Umbilical cord (tissue), 2 donors: Measurements from ENCODE around the gene EIF2AK3. TPM values are rescaled to one million over a fixed set of nuclear protein-coding genes. Genes with fewer than 3 reads are reported as not detected.
"Not testable (repeated sequence)": the region's sequence is repeated elsewhere in the genome, so short reads cannot be mapped to it uniquely, and the experiment has no call there.

Experiments used
- DNase-seq: peaks from one replicate; pipeline ENCODE4 v3.0.0-alpha.2; 2015; ENCODE audit warnings: low spot score
- total RNA-seq: library from RNA; depleted of rRNA; stranded (reverse); fragments of >200 nt; gene quantifications from one replicate; pipeline ENCODE4 v1.2.3, GENCODE V29; 2014; ENCODE audit warnings: low replicate concordance; ENCODE audit not compliant: insufficient read depth

Gene EIF2AK3
- total RNA-seq, 1 donor from 2014 or later = 20.2 TPM

DNA sequence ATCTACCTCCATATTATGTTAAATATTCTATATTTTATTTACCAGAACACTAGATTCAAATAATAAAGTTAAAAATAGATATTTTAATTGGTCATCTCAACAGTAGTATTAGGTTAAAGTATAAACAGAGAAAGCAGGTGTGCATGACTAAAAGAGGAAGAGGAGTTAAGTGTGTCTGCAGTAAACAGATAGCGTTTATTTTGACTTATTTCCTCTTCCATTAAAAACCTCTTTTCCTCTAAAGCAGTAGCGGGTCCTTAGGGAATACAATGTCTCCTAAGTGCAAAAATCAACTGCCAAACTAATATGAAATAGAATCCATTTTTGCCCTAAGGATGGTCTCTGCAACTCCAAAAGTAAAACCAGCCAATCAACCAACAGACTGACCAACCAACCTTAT lies 27.7 kb downstream of the EIF2AK3 start:
- DNase-seq = no peak

GRCh38 chr2:88597168-88597567 lies 30.1 kb downstream of the EIF2AK3 start:
- DNase-seq = no peak

- DNase-seq = no peak
Observed at GRCh38 chr2:88596141-88596830, 31.0 kb downstream of the EIF2AK3 start.

GRCh38 chr2:88591698-88592097 lies 35.6 kb downstream of the EIF2AK3 start:
- DNase-seq = peak; percentile 57

DNA sequence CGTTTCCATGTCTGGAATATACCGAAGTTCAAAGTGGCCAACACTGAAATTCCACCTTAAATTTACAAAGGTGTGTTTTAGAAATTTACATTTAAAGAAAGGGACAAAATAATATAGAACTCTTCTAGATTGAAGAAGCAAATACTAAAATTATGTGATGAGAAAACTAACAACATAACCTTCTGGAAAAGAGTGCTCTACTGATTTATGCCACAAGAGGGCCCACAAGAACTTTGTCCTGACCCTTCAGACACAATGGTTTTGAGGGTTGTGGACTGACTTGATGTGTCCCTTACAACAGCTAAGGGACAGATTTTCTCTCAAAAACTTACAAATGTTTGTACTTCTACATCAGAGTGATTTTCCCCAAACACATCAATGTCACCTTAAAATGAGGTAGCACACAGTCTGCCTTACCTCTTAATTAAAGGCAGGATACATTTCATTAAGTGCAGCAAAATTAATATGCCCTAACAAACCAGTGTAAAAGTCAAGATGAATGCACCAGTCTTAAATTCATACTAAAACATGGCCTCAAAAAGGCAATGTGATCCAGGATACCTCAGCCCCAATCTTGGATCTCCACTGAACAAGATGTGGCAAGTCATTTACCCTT lies 36.2 kb downstream of the EIF2AK3 start:
- peak; percentile 75 for DNase-seq

DNA sequence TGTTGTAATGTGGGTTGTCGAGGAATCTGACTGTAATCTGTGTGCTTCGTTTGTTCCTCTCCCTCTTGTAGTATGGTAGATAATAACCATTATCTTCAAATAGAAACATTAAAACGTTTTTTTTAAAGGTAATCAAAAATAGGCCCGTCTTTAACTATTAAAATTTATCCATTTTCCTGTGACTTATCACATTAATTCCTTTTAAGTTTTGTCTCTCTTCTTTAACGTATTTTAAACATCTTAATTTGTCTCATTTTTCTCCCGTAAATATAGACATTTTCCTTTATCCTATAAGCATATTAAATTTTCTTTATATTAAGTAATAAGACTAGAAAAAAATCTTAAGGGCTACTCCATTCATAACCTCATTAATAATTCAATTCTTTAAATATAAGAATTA lies 41.3 kb downstream of the EIF2AK3 start:
- no peak for DNase-seq

DNA sequence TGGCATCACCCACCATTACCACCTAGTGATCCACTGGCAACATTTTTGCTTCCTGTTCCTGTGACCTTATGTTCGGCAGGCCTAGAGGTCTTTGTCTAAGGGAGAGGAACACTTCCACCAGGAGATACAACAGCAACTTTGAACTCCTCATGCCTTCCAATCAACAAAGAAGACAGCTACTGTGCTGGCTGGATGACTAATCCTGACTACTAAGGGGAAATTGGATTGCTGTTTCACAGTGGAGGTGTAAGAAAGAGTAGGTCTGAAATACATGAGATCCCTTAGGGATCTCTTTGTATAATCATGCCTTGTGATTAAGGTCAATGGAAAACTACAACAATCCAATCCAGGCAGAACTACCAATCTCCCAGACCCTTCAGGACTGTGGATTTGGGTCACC lies 45.2 kb downstream of the EIF2AK3 start:
- no peak for DNase-seq

DNA sequence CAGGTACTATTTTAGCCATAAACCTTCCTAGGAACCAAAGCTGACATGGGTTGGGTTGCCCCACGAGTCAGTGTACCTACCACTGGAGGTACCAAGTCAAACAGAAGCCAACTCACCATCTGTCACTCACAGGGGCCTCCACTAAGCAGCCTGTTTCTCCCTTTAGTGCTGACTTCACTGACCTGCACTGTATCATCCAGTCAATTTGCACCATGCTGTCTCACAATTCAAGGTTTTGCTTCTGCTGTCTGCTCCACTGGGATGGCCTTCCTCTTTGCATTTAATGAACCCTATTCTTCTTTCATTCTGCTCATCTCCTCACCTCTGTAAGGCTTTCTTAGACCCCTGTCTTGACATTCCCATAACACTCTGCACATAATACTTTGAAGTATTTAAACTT lies 47.2 kb downstream of the EIF2AK3 start:
- no peak for DNase-seq

- DNase-seq = no peak
Observed at GRCh38 chr2:88575630-88576029, 51.6 kb downstream of the EIF2AK3 start.

DNA sequence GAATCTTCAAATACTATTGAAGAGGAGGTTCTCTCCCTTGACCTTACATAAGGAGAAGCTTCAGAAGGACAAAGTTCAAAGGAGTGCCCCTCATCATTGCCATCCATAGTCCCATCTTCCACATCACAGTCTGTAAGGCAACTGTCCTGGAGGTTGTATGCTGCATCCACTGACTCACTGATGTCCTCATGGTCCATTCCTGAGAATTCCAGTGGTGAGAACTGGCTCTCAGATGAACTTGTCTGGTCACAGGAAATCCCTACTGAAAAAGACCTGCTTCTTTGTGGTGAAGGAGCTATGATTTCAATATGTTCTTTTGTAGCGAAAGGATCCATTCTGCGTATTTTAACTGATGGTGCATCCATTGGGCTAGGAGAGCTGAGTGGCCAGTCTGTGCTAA lies 52.2 kb downstream of the EIF2AK3 start:
- DNase-seq = no peak

- DNase-seq = no peak
Observed at GRCh38 chr2:88574445-88574844, 52.8 kb downstream of the EIF2AK3 start.

- no peak for DNase-seq
Observed at GRCh38 chr2:88568179-88568578, 59.1 kb downstream of the EIF2AK3 start.

GRCh38 chr2:88564402-88564801 lies 62.9 kb downstream of the EIF2AK3 start:
- no peak for DNase-seq

DNA sequence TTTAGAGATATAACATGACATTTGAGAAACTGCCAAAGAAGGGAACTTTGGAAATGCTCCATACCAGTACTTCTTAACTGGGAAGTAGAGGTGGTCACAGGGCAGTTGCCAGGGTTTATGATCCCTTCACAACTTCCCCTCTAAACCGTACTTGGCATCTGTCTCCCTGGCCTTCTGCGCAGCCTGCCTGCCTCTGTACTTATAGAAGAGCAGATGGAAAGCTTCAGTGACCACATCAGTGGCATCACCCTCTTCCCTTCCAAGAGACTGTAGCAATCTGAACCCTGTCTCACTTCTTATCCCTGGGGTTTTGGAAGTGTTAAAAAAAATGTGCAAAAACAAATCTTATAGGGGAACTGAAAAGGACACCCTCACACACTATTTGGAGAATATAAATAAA lies 64.1 kb downstream of the EIF2AK3 start:
- DNase-seq = peak; percentile 1

- DNase-seq = no peak
Observed at GRCh38 chr2:88561646-88562388, 65.4 kb downstream of the EIF2AK3 start.

DNA sequence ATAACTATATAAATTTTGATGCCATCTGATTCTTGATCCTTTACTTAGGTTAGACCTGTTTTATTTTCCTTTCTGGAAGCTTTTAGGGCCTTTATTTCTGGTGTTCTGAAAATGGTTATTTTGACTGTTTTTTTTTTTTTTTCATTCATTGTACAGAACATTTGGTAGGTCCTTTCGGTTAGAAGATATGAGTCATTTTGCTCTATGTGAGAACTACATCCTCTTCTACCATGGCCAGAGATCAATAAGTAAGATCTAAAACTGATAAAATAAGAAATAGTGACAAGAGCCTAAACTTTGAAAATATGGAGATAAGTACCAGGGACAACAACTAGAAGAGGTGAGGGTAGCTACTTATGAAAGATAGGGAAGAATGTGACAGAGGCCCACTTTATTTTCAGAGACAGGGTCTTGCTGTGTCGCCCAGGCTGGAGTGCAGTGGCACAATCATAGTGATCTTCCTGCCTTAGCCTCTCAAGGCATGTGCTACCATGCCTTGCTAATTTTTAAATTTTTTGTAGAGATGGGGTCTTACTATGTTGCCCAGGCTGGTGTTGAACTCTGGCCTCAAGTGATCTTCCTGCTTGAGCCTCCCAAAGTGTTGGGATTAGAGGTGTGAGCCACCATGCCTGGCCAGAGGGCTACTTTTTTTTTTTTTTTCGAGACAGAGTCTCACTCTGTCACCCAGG lies 66.5 kb downstream of the EIF2AK3 start:
- no peak for DNase-seq

DNA sequence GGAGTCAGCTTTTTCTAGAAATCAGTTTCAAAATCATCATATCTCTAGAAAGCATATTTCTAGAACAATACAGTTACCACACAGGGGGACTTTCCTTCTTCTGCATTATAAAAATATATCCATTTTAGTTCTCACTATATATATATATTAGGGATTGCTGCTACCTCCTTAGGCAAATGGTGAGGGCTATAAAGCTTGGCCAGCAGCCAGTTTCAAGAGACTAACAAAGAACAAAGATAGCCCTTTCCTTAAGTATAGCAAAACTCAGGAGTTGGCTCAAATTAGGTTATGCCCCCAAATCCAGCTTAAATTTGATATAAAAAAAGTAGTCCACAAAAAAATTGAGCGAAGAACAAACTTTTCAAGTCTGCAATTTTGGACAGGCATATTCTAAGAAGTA lies 70.0 kb downstream of the EIF2AK3 start:
- DNase-seq = no peak

- DNase-seq = no peak
Observed at GRCh38 chr2:88556026-88556425, 71.2 kb downstream of the EIF2AK3 start.

GRCh38 chr2:88554189-88554588 lies 73.1 kb downstream of the EIF2AK3 start:
- no peak for DNase-seq

DNA sequence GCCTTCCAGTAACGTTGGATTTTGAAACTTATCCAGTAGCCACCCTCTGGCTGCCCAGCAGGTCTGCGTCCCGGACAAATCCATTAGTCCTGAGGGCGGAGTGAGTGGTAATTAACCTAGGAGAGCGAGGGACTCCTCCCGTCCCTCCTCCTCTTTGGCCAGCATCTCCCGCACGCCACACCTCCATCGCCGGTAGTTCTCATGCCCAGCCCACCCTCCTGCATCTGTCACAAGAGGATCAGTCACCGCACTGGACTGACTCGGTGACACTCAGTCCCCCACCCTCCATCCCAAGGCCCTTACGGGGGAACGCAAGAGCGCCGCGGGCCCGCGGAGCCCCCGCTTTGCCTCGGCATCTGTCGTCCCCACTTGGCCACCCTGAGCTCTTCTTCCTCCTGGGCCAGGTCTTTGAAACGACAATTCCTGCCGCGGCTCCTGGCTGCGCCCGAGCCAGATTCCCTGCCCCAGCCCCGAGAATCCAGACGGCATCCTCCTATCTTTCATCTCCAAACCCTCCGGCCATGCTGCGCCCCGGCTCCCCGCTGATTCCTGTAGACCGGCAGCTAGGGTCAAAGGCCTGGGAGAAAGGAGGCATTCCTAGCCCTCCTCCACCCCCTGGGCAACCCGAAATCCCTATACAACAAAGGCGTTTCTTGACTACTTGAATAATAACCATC lies 77.5 kb downstream of the EIF2AK3 start:
- DNase-seq = no peak

DNA sequence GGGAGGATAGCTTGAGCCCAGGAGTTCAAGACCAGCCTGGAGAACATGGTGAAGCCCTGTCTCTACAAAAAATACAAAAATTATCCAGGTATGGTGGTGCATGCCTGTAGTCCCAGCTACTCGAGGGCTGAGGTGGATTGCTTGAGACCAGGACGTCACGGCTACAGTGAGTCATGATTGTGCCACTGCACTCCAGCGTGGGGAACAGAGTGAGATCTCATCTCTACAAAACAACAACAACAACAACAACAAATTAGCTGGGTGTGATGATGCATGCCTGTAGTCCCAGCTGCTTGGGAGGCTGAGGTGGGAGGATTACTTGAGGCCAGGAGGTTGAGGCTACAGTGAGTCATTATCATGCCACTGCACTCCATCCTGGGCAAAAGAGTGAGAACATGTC lies 81.0 kb downstream of the EIF2AK3 start:
- DNase-seq = not testable (repeated sequence)

DNA sequence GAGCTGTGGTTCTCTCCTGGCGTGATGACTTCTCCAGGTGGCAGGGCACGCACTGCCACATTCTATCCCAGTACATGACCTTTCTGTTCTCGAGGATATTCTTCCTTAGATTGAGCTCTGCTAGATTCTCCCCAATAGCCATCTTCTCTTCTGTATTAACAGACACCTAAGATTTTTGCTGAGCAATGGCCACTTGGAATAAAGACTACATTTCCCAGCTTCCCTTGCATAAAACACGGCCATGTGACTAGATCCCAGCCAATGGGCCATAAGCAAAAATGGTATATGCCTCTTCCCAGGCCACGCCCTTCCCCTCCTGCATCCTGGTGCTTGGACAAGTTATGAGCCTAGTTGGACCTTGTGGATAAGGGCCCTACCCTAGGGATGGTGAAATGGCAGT lies 82.1 kb downstream of the EIF2AK3 start:
- no peak for DNase-seq
